NCI-H345 (cell line): ENCODE data around the gene DHH.
A peak's percentile ranks its signal among the peaks of the same experiment; 100 is the strongest.

Experiments used
- DNase-seq: peaks from one replicate; lab custom pipeline; 2025; lab: John Stamatoyannopoulos, UW

The DHH gene

GRCh38 chr12:49109641-49110463 is 15.3 kb upstream of the DHH start:
- DNase-seq = no peak

- no peak for DNase-seq
Observed at GRCh38 chr12:49108958-49109404, 14.4 kb upstream of the DHH start.

GRCh38 chr12:49105504-49106084 is 11.0 kb upstream of the DHH start:
- DNase-seq = no peak

- DNase-seq = no peak
Observed at GRCh38 chr12:49104822-49105221, 10.2 kb upstream of the DHH start.

- DNase-seq = no peak
Observed at GRCh38 chr12:49100380-49100779, 5.8 kb upstream of the DHH start.

GRCh38 chr12:49098703-49099102 is 4.1 kb upstream of the DHH start:
- DNase-seq = no peak

- no peak for DNase-seq
Observed at GRCh38 chr12:49098035-49098451, 3.4 kb upstream of the DHH start.

GRCh38 chr12:49097381-49097780 is 2.8 kb upstream of the DHH start:
- DNase-seq = no peak

- no peak for DNase-seq
Observed at GRCh38 chr12:49094975-49095365, 369 bp upstream of the DHH start.

- no peak for DNase-seq
Observed at GRCh38 chr12:49093792-49094159, 825 bp downstream of the DHH start.

- DNase-seq = no peak
Observed at GRCh38 chr12:49092816-49093406, 1.7 kb downstream of the DHH start.

GRCh38 chr12:49092086-49092815 is 2.4 kb downstream of the DHH start:
- DNase-seq = no peak

GRCh38 chr12:49091836-49092085 is 2.8 kb downstream of the DHH start:
- no peak for DNase-seq

GRCh38 chr12:49091056-49091835 is 3.4 kb downstream of the DHH start:
- no peak for DNase-seq

- DNase-seq = no peak
Observed at GRCh38 chr12:49089821-49090773, 4.5 kb downstream of the DHH start.

- DNase-seq = no peak
Observed at GRCh38 chr12:49088932-49089330, 5.7 kb downstream of the DHH start.

GRCh38 chr12:49088150-49088931 is 6.3 kb downstream of the DHH start:
- DNase-seq = peak; percentile 53

- DNase-seq = no peak
Observed at GRCh38 chr12:49086116-49086515, 8.5 kb downstream of the DHH start.

GRCh38 chr12:49084438-49084837 is 10.2 kb downstream of the DHH start:
- no peak for DNase-seq

- no peak for DNase-seq
Observed at GRCh38 chr12:49079793-49080192, 14.8 kb downstream of the DHH start.
